ENCODE measurements around the gene GLRA3. TPM values are rescaled to one million over a fixed set of nuclear protein-coding genes. Genes with fewer than 3 reads are reported as not detected.

The GLRA3 gene
- total RNA-seq, 1 donor, result not detected

GRCh38 chr4:174871407-174871806 lies 42.4 kb upstream of the GLRA3 start:
- no peak overlapping the region for H3K27ac ChIP-seq (ENCODE audit: low read depth, low read length)
- H3K9me3 ChIP-seq (ENCODE audit: low read depth, low read length), result no peaks in the 10 kb centered on the region
- no peak for TF ChIP-seq CTCF (IDR thresholded peaks at IDR 0.05; ENCODE audit: extremely low read depth, low read depth, low read length)
- H4K20me1 ChIP-seq (ENCODE audit: insufficient read depth, low read length), result no peaks in the 10 kb centered on the region
- no peaks in the 10 kb centered on the region for H3K4me1 ChIP-seq (ENCODE audit: insufficient read depth, low read length)
- no peak overlapping the region for H3K4me2 ChIP-seq (ENCODE audit: insufficient read depth, low read length)
- no peak overlapping the region for H3K4me3 ChIP-seq (ENCODE audit: insufficient read depth, low read length)
- no peak overlapping the region for H2AFZ ChIP-seq (ENCODE audit: low read length)
- no peaks in the 10 kb centered on the region for H3K79me2 ChIP-seq (ENCODE audit: insufficient read depth, low read length)
- no peaks in the 10 kb centered on the region for H3K27me3 ChIP-seq (ENCODE audit: insufficient read depth, low read length)
- no peak for DNase-seq (ENCODE audit: insufficient read length, low spot score, missing footprints)
- no peaks in the 10 kb centered on the region for H3K36me3 ChIP-seq (ENCODE audit: insufficient read depth, low read length)

GRCh38 chr4:174870311-174870710 lies 41.3 kb upstream of the GLRA3 start:
- Histone ChIP-seq H4K20me1 (ENCODE audit: insufficient read depth, low read length) (no peaks in the 10 kb centered on the region), H3K27me3 (ENCODE audit: insufficient read depth, low read length) (no peaks in the 10 kb centered on the region), H3K36me3 (ENCODE audit: insufficient read depth, low read length) (no peaks in the 10 kb centered on the region), H3K4me3 (ENCODE audit: insufficient read depth, low read length) (no peak overlapping the region), H3K27ac (ENCODE audit: low read depth, low read length) (no peak overlapping the region), H3K79me2 (ENCODE audit: insufficient read depth, low read length) (no peaks in the 10 kb centered on the region), H3K4me1 (ENCODE audit: insufficient read depth, low read length) (no peaks in the 10 kb centered on the region), H3K9me3 (ENCODE audit: low read depth, low read length) (no peaks in the 10 kb centered on the region), H3K4me2 (ENCODE audit: insufficient read depth, low read length) (no peak overlapping the region), H2AFZ (ENCODE audit: low read length) (no peak overlapping the region)
- TF ChIP-seq CTCF (IDR thresholded peaks at IDR 0.05; ENCODE audit: extremely low read depth, low read depth, low read length), result no peak
- DNase-seq (ENCODE audit: insufficient read length, low spot score, missing footprints), result no peak

- Histone ChIP-seq H3K4me2 (ENCODE audit: insufficient read depth, low read length) (no peak overlapping the region), H2AFZ (ENCODE audit: low read length) (no peak overlapping the region), H3K4me1 (ENCODE audit: insufficient read depth, low read length) (no peaks in the 10 kb centered on the region), H3K4me3 (ENCODE audit: insufficient read depth, low read length) (no peak overlapping the region), H3K9me3 (ENCODE audit: low read depth, low read length) (no peaks in the 10 kb centered on the region), H4K20me1 (ENCODE audit: insufficient read depth, low read length) (no peaks in the 10 kb centered on the region), H3K79me2 (ENCODE audit: insufficient read depth, low read length) (no peaks in the 10 kb centered on the region), H3K36me3 (ENCODE audit: insufficient read depth, low read length) (no peaks in the 10 kb centered on the region), H3K27ac (ENCODE audit: low read depth, low read length) (no peak overlapping the region), H3K27me3 (ENCODE audit: insufficient read depth, low read length) (no peaks in the 10 kb centered on the region)
- TF ChIP-seq CTCF (IDR thresholded peaks at IDR 0.05; ENCODE audit: extremely low read depth, low read depth, low read length), result no peak
- no peak for DNase-seq (ENCODE audit: insufficient read length, low spot score, missing footprints)
Observed at GRCh38 chr4:174869339-174869738, 40.3 kb upstream of the GLRA3 start.

GRCh38 chr4:174867903-174868302 lies 38.9 kb upstream of the GLRA3 start:
- Histone ChIP-seq H2AFZ (ENCODE audit: low read length) (no peak overlapping the region), H3K36me3 (ENCODE audit: insufficient read depth, low read length) (no peaks in the 10 kb centered on the region), H3K79me2 (ENCODE audit: insufficient read depth, low read length) (no peaks in the 10 kb centered on the region), H3K4me3 (ENCODE audit: insufficient read depth, low read length) (no peak overlapping the region), H3K9me3 (ENCODE audit: low read depth, low read length) (no peaks in the 10 kb centered on the region), H3K27ac (ENCODE audit: low read depth, low read length) (no peak overlapping the region), H3K27me3 (ENCODE audit: insufficient read depth, low read length) (no peaks in the 10 kb centered on the region), H3K4me1 (ENCODE audit: insufficient read depth, low read length) (no peaks in the 10 kb centered on the region), H3K4me2 (ENCODE audit: insufficient read depth, low read length) (no peak overlapping the region), H4K20me1 (ENCODE audit: insufficient read depth, low read length) (no peaks in the 10 kb centered on the region)
- TF ChIP-seq CTCF (IDR thresholded peaks at IDR 0.05; ENCODE audit: extremely low read depth, low read depth, low read length), result no peak
- no peak for DNase-seq (ENCODE audit: insufficient read length, low spot score, missing footprints)
